ENCODE results near the gene ZNF660.
"Not testable (repeated sequence)": the region's sequence is repeated elsewhere in the genome, so short reads cannot be mapped to it uniquely, and the experiment has no call there.

DNA sequence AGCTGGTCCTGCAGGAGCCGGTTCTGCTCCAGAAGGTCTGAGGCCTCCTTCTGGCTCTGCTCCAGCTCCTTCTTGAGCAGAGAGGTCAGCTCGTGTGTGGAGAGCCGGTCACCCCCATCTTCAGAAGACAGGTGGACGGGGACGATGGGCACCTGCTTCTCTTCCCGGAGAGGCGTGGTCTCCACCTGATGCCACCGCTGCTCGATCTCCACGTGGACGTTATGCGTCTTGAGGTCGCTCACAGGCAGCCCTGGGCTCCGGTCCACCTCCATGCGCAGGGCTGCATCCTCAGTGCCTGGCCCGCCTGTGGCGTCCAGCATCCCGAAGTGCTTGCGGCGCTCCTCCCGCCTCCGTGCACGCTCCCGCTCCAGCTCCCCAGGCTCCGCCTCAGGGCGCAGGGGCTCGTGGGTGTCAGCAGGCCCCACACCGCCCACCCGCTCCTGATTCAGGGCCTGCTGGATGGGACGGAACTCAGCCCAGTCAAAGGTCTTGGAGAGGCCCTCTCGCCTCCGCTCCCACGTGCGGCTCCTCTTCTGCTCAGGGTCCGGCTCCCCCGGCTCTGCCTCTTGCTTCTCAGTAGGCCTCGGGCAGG, 5.7 kb upstream of the ZNF660 start:
- TF ChIP-seq, protein P1, sequence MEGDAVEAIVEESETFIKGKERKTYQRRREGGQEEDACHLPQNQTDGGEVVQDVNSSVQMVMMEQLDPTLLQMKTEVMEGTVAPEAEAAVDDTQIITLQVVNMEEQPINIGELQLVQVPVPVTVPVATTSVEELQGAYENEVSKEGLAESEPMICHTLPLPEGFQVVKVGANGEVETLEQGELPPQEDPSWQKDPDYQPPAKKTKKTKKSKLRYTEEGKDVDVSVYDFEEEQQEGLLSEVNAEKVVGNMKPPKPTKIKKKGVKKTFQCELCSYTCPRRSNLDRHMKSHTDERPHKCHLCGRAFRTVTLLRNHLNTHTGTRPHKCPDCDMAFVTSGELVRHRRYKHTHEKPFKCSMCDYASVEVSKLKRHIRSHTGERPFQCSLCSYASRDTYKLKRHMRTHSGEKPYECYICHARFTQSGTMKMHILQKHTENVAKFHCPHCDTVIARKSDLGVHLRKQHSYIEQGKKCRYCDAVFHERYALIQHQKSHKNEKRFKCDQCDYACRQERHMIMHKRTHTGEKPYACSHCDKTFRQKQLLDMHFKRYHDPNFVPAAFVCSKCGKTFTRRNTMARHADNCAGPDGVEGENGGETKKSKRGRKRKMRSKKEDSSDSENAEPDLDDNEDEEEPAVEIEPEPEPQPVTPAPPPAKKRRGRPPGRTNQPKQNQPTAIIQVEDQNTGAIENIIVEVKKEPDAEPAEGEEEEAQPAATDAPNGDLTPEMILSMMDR (conservative IDR thresholded peaks at IDR 0.05; ENCODE audit: low read depth, low read length) = not testable (repeated sequence)
- not testable (repeated sequence) for TF ChIP-seq EZH2 (IDR thresholded peaks at IDR 0.05; ENCODE audit: borderline replicate concordance, low read depth, low read length, poor library complexity, severe bottlenecking)

Data from A673 (cell line).